GM10248 (cell line): ENCODE results near the gene PRR22.

Source experiments
- CTCF ChIA-PET: fragments of 300-600 bp; sonication (Branson Sonifier 250); formaldehyde crosslinking; extraction: SDS; loops from one replicate; lab custom pipeline; 2021; ENCODE audit warnings: antibody characterized with exemption; lab: Yijun Ruan, JAX
- POLR2A ChIA-PET: fragments of 350-650 bp; sonication (Branson Sonifier 250); formaldehyde crosslinking; extraction: SDS; loops from one replicate; lab custom pipeline; 2020; ENCODE audit warnings: antibody characterized with exemption; lab: Yijun Ruan, JAX
- DNase-seq: peaks from one replicate; pipeline ENCODE4 v3.0.0; 2012; ENCODE audit errors: extremely low spot score
- CTCF ChIP-seq: IDR thresholded peaks from 2 replicates; pipeline ENCODE4 v1.5.1; 2012; ENCODE audit warnings: mild to moderate bottlenecking, low read depth; ENCODE audit errors: extremely low read depth, missing control alignments, control extremely low read depth

The PRR22 gene

GRCh38 chr19:5784581-5785147 is at the start of gene PRR22:
PRR22 (minus strand) TSS chr19:5784746; CDS start chr19:5784660, 86 bp downstream.
- no peak for TF ChIP-seq CTCF
- CTCF ChIA-PET = interaction anchor here (2.4 kb wide), 1 partner anchor 64 kb away, joined by 6 read pairs; the partner anchor contains the start of genes CATSPERD and LONP1
- POLR2A ChIA-PET = no interaction called here
- DNase-seq = no peak

GRCh38 chr19:5832527-5833216 is 48.1 kb upstream of the PRR22 start:
- TF ChIP-seq CTCF = no peak
- DNase-seq = no peak
- ChIA-PET POLR2A (no interaction called here), CTCF (interaction anchor here (1.3 kb wide), 1 partner anchor 189 kb away, joined by 3 read pairs; no protein-coding TSS in a partner anchor)

- TF ChIP-seq CTCF = no peak
- CTCF ChIA-PET = interaction anchor here (1.2 to 1.3 kb wide), 2 partner anchors 59 to 190 kb away, joined by 3 to 4 read pairs; no protein-coding TSS in a partner anchor
- DNase-seq = no peak
- POLR2A ChIA-PET = no interaction called here
These were observed 47.5 kb upstream of the PRR22 start for GRCh38 chr19:5832061-5832460.

- no peak for DNase-seq
- CTCF ChIA-PET = interaction anchor here (1.2 to 1.4 kb wide), 3 partner anchors 37 to 191 kb away, joined by 3 to 4 read pairs (median 4); no protein-coding TSS in a partner anchor
- no peak for TF ChIP-seq CTCF
- POLR2A ChIA-PET = no interaction called here
These were observed 46.6 kb upstream of the PRR22 start for GRCh38 chr19:5831159-5831558.

- TF ChIP-seq CTCF = no peak
- DNase-seq = no peak
- POLR2A ChIA-PET = interaction anchor here (0.5 to 2.6 kb wide), 5 partner anchors 26 to 975 kb away, joined by 3 to 21 read pairs (median 7); partner anchors contain the start of genes DUS3L, NDUFA11, NRTN and VMAC
These were observed 45.2 kb upstream of the PRR22 start for GRCh38 chr19:5829567-5830310.

More at GRCh38 chr19:5829567-5830310, 45.2 kb upstream of the PRR22 start:
- CTCF ChIA-PET = interaction anchor here (1.3 to 8.3 kb wide), 3 partner anchors 11 to 35 kb away, joined by 4 to 70 read pairs (median 5); partner anchors contain the start of gene NRTN
